Mesothelial cell of epicardium (in vitro differentiated cells): ENCODE data around the gene RBM19. TPM values are rescaled to one million over a fixed set of nuclear protein-coding genes. Genes with fewer than 3 reads are reported as not detected.

Experiments
- DNase-seq, 2 experiments: peaks; one replicate each; pipeline ENCODE4 v3.0.0; 2021; ENCODE audit warnings: low spot score in 2 of 2; ENCODE audit not compliant: unreplicated experiment in 2 of 2
- H3K27ac Mint-ChIP-seq: 2 replicates; pipeline ENCODE4 v1.8.0; 2021; ENCODE audit warnings: mixed read lengths
- H3K27me3 Mint-ChIP-seq: 2 replicates; pipeline ENCODE4 v1.8.0; 2021; ENCODE audit warnings: low read depth, mixed read lengths
- H3K36me3 Mint-ChIP-seq: 2 replicates; pipeline ENCODE4 v1.8.0; 2021; ENCODE audit warnings: mixed read lengths
- H3K4me1 Mint-ChIP-seq: 2 replicates; pipeline ENCODE4 v1.8.0; 2021; ENCODE audit warnings: mixed read lengths
- H3K4me3 Mint-ChIP-seq: 2 replicates; pipeline ENCODE4 v1.8.0; 2021; ENCODE audit warnings: mild to moderate bottlenecking, moderate library complexity, mixed read lengths
- H3K9me3 Mint-ChIP-seq: 2 replicates; pipeline ENCODE4 v1.8.0; 2021; ENCODE audit warnings: mixed read lengths
- CTCF ChIP-seq: fragments of 200-600 bp; sonication (generic); IDR thresholded peaks from one replicate; pipeline ENCODE4 v1.5.0; 2021; ENCODE audit warnings: antibody characterized with exemption; ENCODE audit not compliant: unreplicated experiment
- total RNA-seq: library from RNA; stranded (reverse); gene quantifications from 3 replicates; pipeline ENCODE4 v1.2.1, GENCODE V29; 2021

RBM19 gene
- total RNA-seq, 1 donor from 2014 or later: 43.4 TPM

GRCh38 chr12:113783811-113784210, 182.3 kb downstream of the RBM19 start:
- DNase-seq: no peak
- Mint-ChIP-seq H3K9me3 (peaks cover 20% of the 10 kb centered on the region), H3K27ac (no peak overlapping the region), H3K4me1 (peaks cover 9% of the 10 kb centered on the region), H3K36me3 (no peaks in the 10 kb centered on the region), H3K27me3 (peaks cover 60% of the 10 kb centered on the region), H3K4me3 (no peak overlapping the region)
- no peak for TF ChIP-seq CTCF

- no peak for DNase-seq
- peaks cover 9% of the 10 kb centered on the region for H3K4me1 Mint-ChIP-seq
- H3K4me3 Mint-ChIP-seq: no peak overlapping the region
- peaks cover 62% of the 10 kb centered on the region for H3K27me3 Mint-ChIP-seq
- no peak overlapping the region for H3K27ac Mint-ChIP-seq
- no peaks in the 10 kb centered on the region for H3K36me3 Mint-ChIP-seq
- TF ChIP-seq CTCF: no peak
- H3K9me3 Mint-ChIP-seq: peaks cover 11% of the 10 kb centered on the region
Measured at GRCh38 chr12:113782873-113783272, 183.3 kb downstream of the RBM19 start.

GRCh38 chr12:113781415-113782198, 184.5 kb downstream of the RBM19 start:
- TF ChIP-seq CTCF: no peak
- H3K27ac Mint-ChIP-seq: no peak overlapping the region
- no peak for DNase-seq
- peaks cover 11% of the 10 kb centered on the region for H3K9me3 Mint-ChIP-seq
- peaks cover 56% of the 10 kb centered on the region for H3K27me3 Mint-ChIP-seq
- H3K4me3 Mint-ChIP-seq: no peak overlapping the region
- H3K36me3 Mint-ChIP-seq: no peaks in the 10 kb centered on the region
- peaks cover 9% of the 10 kb centered on the region for H3K4me1 Mint-ChIP-seq

- H3K4me3 Mint-ChIP-seq: no peak overlapping the region
- peaks cover 55% of the 10 kb centered on the region for H3K27me3 Mint-ChIP-seq
- H3K4me1 Mint-ChIP-seq: peaks cover 9% of the 10 kb centered on the region
Measured at GRCh38 chr12:113779774-113780173, 186.4 kb downstream of the RBM19 start.

GRCh38 chr12:113778432-113779132, 187.5 kb downstream of the RBM19 start:
- peaks cover 9% of the 10 kb centered on the region for H3K4me1 Mint-ChIP-seq
- no peak overlapping the region for H3K4me3 Mint-ChIP-seq
- no peak for DNase-seq
- H3K9me3 Mint-ChIP-seq: peaks cover 4% of the 10 kb centered on the region
- no peak overlapping the region for H3K27ac Mint-ChIP-seq
- H3K36me3 Mint-ChIP-seq: no peaks in the 10 kb centered on the region
- H3K27me3 Mint-ChIP-seq: peaks cover 53% of the 10 kb centered on the region
- TF ChIP-seq CTCF: no peak

More at GRCh38 chr12:113779774-113780173, 186.4 kb downstream of the RBM19 start:
- no peak overlapping the region for H3K27ac Mint-ChIP-seq
- no peak for TF ChIP-seq CTCF
- peaks cover 4% of the 10 kb centered on the region for H3K9me3 Mint-ChIP-seq
- no peak for DNase-seq
- no peaks in the 10 kb centered on the region for H3K36me3 Mint-ChIP-seq
